Colon (tissue), 2 donors: ENCODE data around the gene RBM20.
A peak's percentile ranks its signal among the peaks of the same experiment; 100 is the strongest.

Source experiments
- FAIRE-seq: peaks from 2 replicates; lab custom pipeline; 2012; peaks lifted over from hg19 to GRCh38; lab: Jason Lieb, UNC
- donor health status: control.
- donor health status: control.

Gene RBM20

GRCh38 chr10:110872145-110872983, 228.2 kb downstream of the RBM20 start:
- FAIRE-seq, result no peak

DNA sequence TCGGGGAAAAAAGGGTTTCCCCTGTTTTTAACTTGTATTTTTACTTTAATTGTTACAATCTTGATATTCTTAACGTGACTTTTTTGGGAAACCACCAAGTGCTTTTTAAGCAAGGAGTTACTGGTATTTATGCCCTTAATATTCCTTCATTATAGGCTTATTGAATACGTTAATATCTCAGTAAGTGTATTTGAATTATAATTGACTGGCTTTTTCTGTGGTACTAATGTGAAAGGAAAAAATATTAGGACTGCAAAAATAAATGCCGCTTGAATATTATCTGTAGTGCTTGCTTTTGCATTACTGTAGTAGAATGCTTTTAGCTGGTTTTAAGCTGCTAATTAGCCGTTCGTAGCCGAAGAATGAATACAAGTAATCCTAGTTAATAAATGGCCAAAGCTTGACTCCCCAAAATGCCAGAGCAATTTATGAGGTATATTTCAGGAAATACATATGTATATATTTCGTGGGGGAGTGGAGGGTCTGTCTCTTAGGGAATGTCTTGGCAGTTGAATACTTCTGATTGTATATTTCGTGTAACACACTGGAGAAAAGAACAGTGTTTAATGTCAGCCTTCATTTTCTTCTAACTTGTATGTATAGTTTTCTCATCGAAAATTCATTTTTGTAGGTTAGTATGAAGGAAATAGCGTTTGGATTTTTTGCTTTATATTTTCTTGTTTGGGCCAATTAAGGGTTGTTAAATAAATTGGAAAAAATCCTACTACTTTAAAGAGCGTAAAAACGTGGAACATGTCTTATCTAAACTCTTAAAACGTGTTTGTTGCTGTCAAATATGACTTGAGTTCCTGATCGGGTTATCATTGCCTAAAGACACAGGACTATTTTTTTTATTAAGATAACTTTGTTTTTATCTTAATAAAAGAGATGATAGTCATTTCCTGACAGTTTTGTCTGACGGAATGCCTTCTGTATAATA, 229.1 kb downstream of the RBM20 start:
- FAIRE-seq, result peak; percentile 69

- no peak for FAIRE-seq
Observed at GRCh38 chr10:110873951-110874350, 229.8 kb downstream of the RBM20 start.

DNA sequence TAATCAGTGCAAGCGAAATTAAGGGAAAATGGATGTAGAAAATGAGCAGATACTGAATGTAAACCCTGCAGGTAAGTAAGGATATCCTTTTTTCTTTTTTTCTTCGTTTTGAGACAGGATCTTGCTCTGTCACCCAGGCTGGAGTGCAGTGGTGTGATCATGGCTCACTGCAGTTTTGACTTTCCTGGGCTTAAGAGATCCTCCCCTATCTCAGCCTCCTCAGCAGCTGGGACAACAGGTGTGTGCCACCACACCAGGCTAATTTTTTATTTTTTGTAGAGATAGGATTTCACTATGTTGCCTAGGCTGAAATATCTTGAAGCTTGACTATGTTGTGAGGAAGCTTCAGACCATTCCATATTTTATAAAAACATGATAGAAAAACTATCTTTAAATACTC, 231.9 kb downstream of the RBM20 start:
- no peak for FAIRE-seq

DNA sequence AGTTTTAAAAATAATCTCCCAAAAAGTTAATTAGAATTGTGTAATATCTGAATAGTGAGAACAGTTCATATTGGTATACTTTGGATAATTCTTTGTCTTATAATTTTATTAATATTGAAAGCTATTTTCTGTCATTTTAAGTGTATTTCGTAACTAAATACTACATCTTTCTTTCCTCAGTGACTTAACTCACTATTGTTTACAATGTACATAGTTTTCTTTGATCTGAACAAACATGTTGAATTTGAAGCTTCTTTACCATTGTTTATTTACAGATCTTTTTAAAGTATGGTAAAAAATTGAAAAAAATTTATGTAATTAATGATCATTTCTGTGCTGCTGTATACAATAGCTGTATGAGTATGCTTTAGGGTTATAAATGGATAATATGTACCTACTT, 232.7 kb downstream of the RBM20 start:
- no peak for FAIRE-seq

- FAIRE-seq, result no peak
Observed at GRCh38 chr10:110880012-110880411, 235.9 kb downstream of the RBM20 start.

DNA sequence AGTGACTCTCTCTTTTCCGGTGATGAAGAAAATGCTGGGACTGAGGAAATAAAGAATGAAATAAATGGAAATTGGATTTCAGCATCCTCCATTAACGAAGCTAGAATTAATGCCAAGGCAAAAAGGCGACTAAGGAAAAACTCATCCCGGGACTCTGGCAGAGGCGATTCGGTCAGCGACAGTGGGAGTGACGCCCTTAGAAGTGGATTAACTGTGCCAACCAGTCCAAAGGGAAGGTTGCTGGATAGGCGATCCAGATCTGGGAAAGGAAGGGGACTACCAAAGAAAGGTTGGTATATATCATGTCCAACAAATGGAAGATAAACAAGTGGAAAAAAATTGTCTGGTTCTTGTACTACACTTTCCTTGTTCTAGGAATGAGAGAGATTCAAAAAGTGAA, 237.1 kb downstream of the RBM20 start:
- FAIRE-seq, result no peak

DNA sequence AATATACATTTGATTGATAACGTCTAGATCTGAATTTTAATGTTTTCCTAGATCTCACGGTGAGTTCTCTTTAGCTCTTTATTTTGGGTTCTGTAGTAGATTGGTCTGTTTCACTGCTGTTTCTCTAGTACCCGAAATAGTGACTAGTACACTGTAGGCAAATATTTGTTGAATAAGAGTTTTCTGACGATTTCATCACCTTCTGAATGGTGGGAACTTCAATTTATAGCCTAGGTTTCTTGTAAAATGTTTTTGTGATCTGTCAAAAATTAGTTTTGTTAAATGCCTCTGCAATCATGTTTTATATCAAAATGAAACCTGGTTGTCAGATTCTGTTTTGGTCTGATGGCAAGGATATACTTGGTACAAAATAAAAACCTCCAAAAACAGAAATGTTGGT, 237.8 kb downstream of the RBM20 start:
- no peak for FAIRE-seq

- no peak for FAIRE-seq
Observed at GRCh38 chr10:110883924-110884323, 239.8 kb downstream of the RBM20 start.

- FAIRE-seq, result no peak
Observed at GRCh38 chr10:110885932-110886674, 242.0 kb downstream of the RBM20 start.

DNA sequence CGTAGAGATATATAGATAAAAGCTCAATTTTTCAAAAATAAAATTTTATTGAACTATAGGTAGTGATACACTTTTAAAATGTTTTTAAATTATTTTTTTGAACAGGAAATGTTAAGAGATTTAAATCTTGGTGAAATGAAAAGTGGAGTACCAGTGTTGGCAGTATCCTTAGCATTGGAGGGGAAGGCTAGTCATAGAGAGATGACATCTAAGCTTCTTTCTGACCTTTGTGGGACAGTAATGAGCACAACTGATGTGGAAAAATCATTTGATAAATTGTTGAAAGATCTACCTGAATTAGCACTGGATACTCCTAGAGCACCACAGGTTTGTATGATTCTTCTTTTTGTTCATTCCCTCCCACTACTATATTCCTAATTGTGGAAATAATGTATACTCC, 243.4 kb downstream of the RBM20 start:
- FAIRE-seq, result no peak
